PC-3 (cell line): ENCODE results near the gene CASS4. TPM values are rescaled to one million over a fixed set of nuclear protein-coding genes. Genes with fewer than 3 reads are reported as not detected.

Source experiments
- ATAC-seq: fragments of 200-7000 bp; cut with Tn5 transposase; 2 replicates; pipeline ENCODE4 v1.9.1; 2020; ENCODE audit warnings: mild to moderate bottlenecking, moderate library complexity
- BruUV-seq: library from RNA; stranded (reverse); fragments of 400-500 nt; replicated peaks from 2 replicates; lab custom pipeline; 2021; lab: Mats Ljungman, UMichigan
- CTCF ChIA-PET: fragments of 300-600 bp; sonication (Branson Sonifier 250); formaldehyde crosslinking; loops from one replicate; lab custom pipeline; 2022; ENCODE audit warnings: antibody characterized with exemption; lab: Charles Lee
- POLR2A ChIA-PET: fragments of 300-600 bp; sonication (Branson Sonifier 250); formaldehyde crosslinking; loops from one replicate; lab custom pipeline; 2022; ENCODE audit warnings: antibody characterized with exemption; ENCODE audit not compliant: unreplicated experiment; lab: Charles Lee
- DNase-seq: peaks from one replicate; pipeline ENCODE4 v3.0.0-alpha.2; 2015
- H2AFZ ChIP-seq: fragments of 300-600 bp; sonication (generic); 2 replicates; pipeline ENCODE4 v1.6.0; 2016; ENCODE audit warnings: antibody characterized with exemption, low read length
- H3F3A ChIP-seq: fragments of 300-600 bp; sonication (generic); one replicate; pipeline ENCODE4 v1.6.0; 2017; ENCODE audit warnings: antibody characterized with exemption, low read length, control low read depth, mild to moderate bottlenecking; ENCODE audit not compliant: unreplicated experiment
- H3K27ac ChIP-seq: fragments of 300-600 bp; sonication (generic); 2 replicates; pipeline ENCODE4 v1.5.1; 2016; ENCODE audit warnings: mild to moderate bottlenecking, low read length
- H3K27me3 ChIP-seq: fragments of 300-600 bp; sonication (generic); 2 replicates; pipeline ENCODE4 v1.6.1; 2016; ENCODE audit warnings: low read length, mixed read lengths
- H3K36me3 ChIP-seq: fragments of 300-600 bp; sonication (generic); 2 replicates; pipeline ENCODE4 v1.6.1; 2016; ENCODE audit warnings: low read depth, mixed run types, low read length, mixed read lengths
- H3K4me1 ChIP-seq: fragments of 300-600 bp; sonication (generic); 2 replicates; pipeline ENCODE4 v1.5.1; 2016; ENCODE audit warnings: low read length; ENCODE audit not compliant: insufficient read depth
- H3K4me2 ChIP-seq: fragments of 300-600 bp; sonication (generic); 2 replicates; pipeline ENCODE4 v1.6.0; 2016; ENCODE audit warnings: low read length
- H3K4me3 ChIP-seq: fragments of 300-600 bp; sonication (generic); 2 replicates; pipeline ENCODE4 v1.5.1; 2016; ENCODE audit warnings: mild to moderate bottlenecking, low read length, mixed read lengths
- H3K79me2 ChIP-seq: fragments of 300-600 bp; sonication (generic); 2 replicates; pipeline ENCODE4 v1.6.1; 2017; ENCODE audit warnings: low read length, mixed read lengths
- H3K9ac ChIP-seq: fragments of 300-600 bp; sonication (generic); 2 replicates; pipeline ENCODE4 v1.6.0; 2016; ENCODE audit warnings: mild to moderate bottlenecking, low read length
- H3K9me2 ChIP-seq: fragments of 300-600 bp; sonication (generic); replicated peaks from 2 replicates; pipeline ENCODE4 v1.6.1; 2016; ENCODE audit warnings: mixed run types, low read length, mixed read lengths
- H3K9me3 ChIP-seq: fragments of 300-600 bp; sonication (generic); 2 replicates; pipeline ENCODE4 v1.6.1; 2016; ENCODE audit warnings: low read length, mixed read lengths
- H4K20me1 ChIP-seq: fragments of 300-600 bp; sonication (generic); 2 replicates; pipeline ENCODE4 v1.6.1; 2016; ENCODE audit warnings: low read length, mixed read lengths
- EZH2 ChIP-seq: fragments of 300-600 bp; sonication (generic); IDR thresholded peaks from one replicate; pipeline ENCODE4 v1.6.1; 2017; ENCODE audit warnings: antibody characterized with exemption, mild to moderate bottlenecking, low read length; ENCODE audit not compliant: unreplicated experiment
- EZH2phosphoT487 ChIP-seq: fragments of 300-600 bp; sonication (generic); IDR thresholded peaks from 2 replicates; pipeline ENCODE4 v1.6.1; 2018; ENCODE audit warnings: mild to moderate bottlenecking, antibody characterized with exemption, low read length, borderline replicate concordance
- intact Hi-C: fragments of 100-400 bp; cut with micrococcal nuclease; formaldehyde crosslinking; loops from 2 replicates; pipeline ENCODE4 v1.9.0; 2023
- total RNA-seq: library from RNA; depleted of rRNA; stranded (reverse); fragments of >200 nt; gene quantifications from 2 replicates; pipeline ENCODE4 v1.2.3, GENCODE V29; 2014
- TF ChIP-seq, protein P1 (sequence below): fragments of 300-600 bp; sonication (generic); conservative IDR thresholded peaks from 2 replicates; pipeline ENCODE4 v1.5.1; 2017; ENCODE audit warnings: antibody characterized with exemption, low read depth, mild to moderate bottlenecking, low read length

Gene CASS4
- total RNA-seq, 1 experiment from 2014 or later = 0.04 TPM

DNA sequence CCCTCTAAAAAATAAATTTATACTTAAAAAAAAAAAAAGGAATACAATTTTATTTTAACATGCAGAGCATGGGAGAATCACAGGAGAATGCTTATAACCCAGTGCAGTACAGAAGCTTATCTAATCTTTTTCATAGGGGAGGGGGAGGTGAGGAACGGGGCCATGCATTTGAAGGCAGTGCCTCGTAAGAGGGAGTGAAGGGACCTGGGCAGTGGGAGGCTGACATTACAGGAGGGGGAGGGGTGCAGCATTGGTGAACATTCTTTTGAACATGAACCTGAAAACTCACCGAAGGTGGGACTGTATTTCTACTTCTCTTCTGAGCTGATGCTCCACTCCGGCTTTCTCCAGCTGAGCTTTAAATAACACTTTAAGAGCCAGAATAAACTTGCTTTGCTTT, 29.4 kb upstream of the CASS4 start:
- H3F3A ChIP-seq = no peaks in the 10 kb centered on the region
- H3K9me3 ChIP-seq = no peaks in the 10 kb centered on the region
- ATAC-seq (no peak), DNase-seq (no peak)
- H3K4me2 ChIP-seq = no peak overlapping the region
- CTCF ChIA-PET = no interaction called here
- H2AFZ ChIP-seq = no peak overlapping the region
- H4K20me1 ChIP-seq = peaks cover 32% of the 10 kb centered on the region
- peaks cover 87% of the 10 kb centered on the region for H3K79me2 ChIP-seq
- H3K9ac ChIP-seq = no peak overlapping the region
- no peak overlapping the region for H3K27ac ChIP-seq
- H3K27me3 ChIP-seq = no peaks in the 10 kb centered on the region
- H3K36me3 ChIP-seq = peaks cover 81% of the 10 kb centered on the region
- intact Hi-C loops = no loop called here
- no peaks in the 10 kb centered on the region for H3K4me1 ChIP-seq
- no peak overlapping the region for H3K4me3 ChIP-seq
- POLR2A ChIA-PET = no interaction called here
- no TSS peak for BruUV-seq
- no peaks in the 10 kb centered on the region for H3K9me2 ChIP-seq
- TF ChIP-seq EZH2phosphoT487 (no peak), EZH2 (no peak)
- TF ChIP-seq, protein P1, sequence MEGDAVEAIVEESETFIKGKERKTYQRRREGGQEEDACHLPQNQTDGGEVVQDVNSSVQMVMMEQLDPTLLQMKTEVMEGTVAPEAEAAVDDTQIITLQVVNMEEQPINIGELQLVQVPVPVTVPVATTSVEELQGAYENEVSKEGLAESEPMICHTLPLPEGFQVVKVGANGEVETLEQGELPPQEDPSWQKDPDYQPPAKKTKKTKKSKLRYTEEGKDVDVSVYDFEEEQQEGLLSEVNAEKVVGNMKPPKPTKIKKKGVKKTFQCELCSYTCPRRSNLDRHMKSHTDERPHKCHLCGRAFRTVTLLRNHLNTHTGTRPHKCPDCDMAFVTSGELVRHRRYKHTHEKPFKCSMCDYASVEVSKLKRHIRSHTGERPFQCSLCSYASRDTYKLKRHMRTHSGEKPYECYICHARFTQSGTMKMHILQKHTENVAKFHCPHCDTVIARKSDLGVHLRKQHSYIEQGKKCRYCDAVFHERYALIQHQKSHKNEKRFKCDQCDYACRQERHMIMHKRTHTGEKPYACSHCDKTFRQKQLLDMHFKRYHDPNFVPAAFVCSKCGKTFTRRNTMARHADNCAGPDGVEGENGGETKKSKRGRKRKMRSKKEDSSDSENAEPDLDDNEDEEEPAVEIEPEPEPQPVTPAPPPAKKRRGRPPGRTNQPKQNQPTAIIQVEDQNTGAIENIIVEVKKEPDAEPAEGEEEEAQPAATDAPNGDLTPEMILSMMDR = no peak

DNA sequence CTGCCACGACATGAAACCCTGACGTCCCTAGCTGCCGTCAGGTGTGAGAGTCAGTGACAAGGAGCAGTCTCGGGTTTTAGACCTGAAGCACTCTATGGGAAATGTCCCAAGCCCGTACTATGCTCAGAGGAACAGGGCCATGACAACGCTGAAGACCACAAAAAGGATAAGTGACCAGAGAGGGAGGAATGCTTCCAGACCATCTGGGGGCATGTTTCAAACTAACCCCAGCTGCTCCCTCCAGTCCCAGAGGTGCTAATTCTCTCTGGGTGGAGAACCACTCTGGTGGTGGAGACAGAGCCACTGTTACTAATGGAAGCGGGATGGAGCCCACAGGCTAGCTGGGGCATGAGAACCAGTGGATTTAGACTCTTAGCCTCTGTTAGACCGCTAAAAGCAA, 28.7 kb upstream of the CASS4 start:
- no peaks in the 10 kb centered on the region for H3K4me1 ChIP-seq

DNA sequence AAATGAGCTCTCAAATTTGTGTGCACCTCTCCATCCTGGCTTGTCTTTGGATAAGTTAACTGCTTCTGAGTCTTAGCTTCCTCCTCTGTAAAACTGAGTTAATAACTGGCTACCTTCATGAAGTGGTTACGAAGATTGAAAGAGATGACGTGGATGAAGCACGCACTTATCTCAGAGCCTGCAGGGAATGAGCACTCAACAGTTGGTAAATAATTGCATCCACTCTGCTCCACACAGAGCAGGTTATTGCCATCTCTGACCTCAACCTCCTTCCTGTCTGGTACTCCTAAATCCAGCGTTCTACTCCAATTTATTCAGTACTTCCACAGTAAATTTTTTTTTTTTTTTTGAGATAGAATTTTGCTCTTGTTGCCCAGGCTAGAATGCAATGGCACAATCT, 26.9 kb upstream of the CASS4 start:
- no peak overlapping the region for H3K27ac ChIP-seq
- CTCF ChIA-PET = no interaction called here
- no peaks in the 10 kb centered on the region for H3K9me2 ChIP-seq
- no peak overlapping the region for H2AFZ ChIP-seq
- H3K27me3 ChIP-seq = no peaks in the 10 kb centered on the region
- no TSS peak for BruUV-seq
- POLR2A ChIA-PET = no interaction called here
- TF ChIP-seq EZH2 = no peak
- no peak overlapping the region for H3K4me2 ChIP-seq
- DNase-seq (no peak), ATAC-seq (no peak)
- H3K9me3 ChIP-seq = no peaks in the 10 kb centered on the region
- peaks cover 85% of the 10 kb centered on the region for H3K36me3 ChIP-seq
- H3K4me1 ChIP-seq = peaks cover 7% of the 10 kb centered on the region
- no peak overlapping the region for H3K9ac ChIP-seq
- peaks cover 93% of the 10 kb centered on the region for H3K79me2 ChIP-seq
- H3F3A ChIP-seq = no peaks in the 10 kb centered on the region
- intact Hi-C loops = no loop called here
- no peak overlapping the region for H3K4me3 ChIP-seq
- peaks cover 25% of the 10 kb centered on the region for H4K20me1 ChIP-seq

More for the DNA sequence above, 28.7 kb upstream of the CASS4 start:
- ChIA-PET POLR2A (no interaction called here), CTCF (no interaction called here)
- no peak for ATAC-seq
- Histone ChIP-seq H3K9me2 (no peaks in the 10 kb centered on the region), H3K27me3 (no peaks in the 10 kb centered on the region), H3K4me3 (no peak overlapping the region), H3F3A (no peaks in the 10 kb centered on the region), H2AFZ (no peak overlapping the region), H3K36me3 (peaks cover 81% of the 10 kb centered on the region), H3K27ac (no peak overlapping the region), H3K9me3 (no peaks in the 10 kb centered on the region), H4K20me1 (peaks cover 29% of the 10 kb centered on the region), H3K79me2 (peaks cover 87% of the 10 kb centered on the region), H3K9ac (no peak overlapping the region), H3K4me2 (no peak overlapping the region)
- TF ChIP-seq EZH2phosphoT487 (no peak), EZH2 (no peak)
- TF ChIP-seq, protein P1 = no peak
- no peak for DNase-seq
- no TSS peak for BruUV-seq
- intact Hi-C loops = no loop called here
